LHCN-M2 (cell line): Measurements from ENCODE around the gene MAMDC4. TPM values are rescaled to one million over a fixed set of nuclear protein-coding genes. Genes with fewer than 3 reads are reported as not detected.

Source experiments
- DNase-seq: peaks from one replicate; pipeline ENCODE4 v3.0.0-alpha.2; 2012; ENCODE audit warnings: low read depth
- total RNA-seq: library from RNA; depleted of rRNA; stranded (reverse); fragments of >200 nt; gene quantifications from 2 replicates; pipeline ENCODE4 v1.2.3, GENCODE V29; 2014

MAMDC4 gene
- total RNA-seq, 1 experiment from 2014 or later, result 3.8 TPM

- DNase-seq, result peak; percentile 98
Observed at GRCh38 chr9:136849038-136849959, 2.8 kb upstream of the MAMDC4 start, which contains the start of gene PHPT1. TSS of gene PHPT1 (plus strand) at chr9:136849409. CDS start at chr9:136849431, 22 bp downstream.

- DNase-seq, result no peak
Observed at GRCh38 chr9:136849960-136850865, 1.9 kb upstream of the MAMDC4 start.

GRCh38 chr9:136850866-136851775 lies 1.0 kb upstream of the MAMDC4 start:
- DNase-seq, result no peak

- DNase-seq, result no peak
Observed at GRCh38 chr9:136852664-136853595, 784 bp downstream of the MAMDC4 start.

GRCh38 chr9:136853596-136854112 lies 1.5 kb downstream of the MAMDC4 start:
- DNase-seq, result no peak

- no peak for DNase-seq
Observed at GRCh38 chr9:136854113-136854841, 2.1 kb downstream of the MAMDC4 start.

GRCh38 chr9:136854842-136855460 lies 2.8 kb downstream of the MAMDC4 start:
- no peak for DNase-seq

GRCh38 chr9:136855461-136856078 lies 3.4 kb downstream of the MAMDC4 start:
- no peak for DNase-seq

- no peak for DNase-seq
Observed at GRCh38 chr9:136856079-136856476, 3.9 kb downstream of the MAMDC4 start.

- DNase-seq, result no peak
Observed at GRCh38 chr9:136856541-136857141, 4.5 kb downstream of the MAMDC4 start.

GRCh38 chr9:136857166-136857565 lies 5.0 kb downstream of the MAMDC4 start:
- DNase-seq, result no peak

GRCh38 chr9:136857581-136858412 lies 5.7 kb downstream of the MAMDC4 start:
- DNase-seq, result no peak

- DNase-seq, result no peak
Observed at GRCh38 chr9:136858452-136858843, 6.3 kb downstream of the MAMDC4 start.

- DNase-seq, result peak; percentile 29
Observed at GRCh38 chr9:136858844-136859757, 7.0 kb downstream of the MAMDC4 start.

GRCh38 chr9:136860529-136860928 lies 8.4 kb downstream of the MAMDC4 start:
- no peak for DNase-seq
